ENCODE data around the gene POLR2B.
"Not testable (repeated sequence)": the region's sequence is repeated elsewhere in the genome, so short reads cannot be mapped to it uniquely, and the experiment has no call there.

POLR2B gene

DNA sequence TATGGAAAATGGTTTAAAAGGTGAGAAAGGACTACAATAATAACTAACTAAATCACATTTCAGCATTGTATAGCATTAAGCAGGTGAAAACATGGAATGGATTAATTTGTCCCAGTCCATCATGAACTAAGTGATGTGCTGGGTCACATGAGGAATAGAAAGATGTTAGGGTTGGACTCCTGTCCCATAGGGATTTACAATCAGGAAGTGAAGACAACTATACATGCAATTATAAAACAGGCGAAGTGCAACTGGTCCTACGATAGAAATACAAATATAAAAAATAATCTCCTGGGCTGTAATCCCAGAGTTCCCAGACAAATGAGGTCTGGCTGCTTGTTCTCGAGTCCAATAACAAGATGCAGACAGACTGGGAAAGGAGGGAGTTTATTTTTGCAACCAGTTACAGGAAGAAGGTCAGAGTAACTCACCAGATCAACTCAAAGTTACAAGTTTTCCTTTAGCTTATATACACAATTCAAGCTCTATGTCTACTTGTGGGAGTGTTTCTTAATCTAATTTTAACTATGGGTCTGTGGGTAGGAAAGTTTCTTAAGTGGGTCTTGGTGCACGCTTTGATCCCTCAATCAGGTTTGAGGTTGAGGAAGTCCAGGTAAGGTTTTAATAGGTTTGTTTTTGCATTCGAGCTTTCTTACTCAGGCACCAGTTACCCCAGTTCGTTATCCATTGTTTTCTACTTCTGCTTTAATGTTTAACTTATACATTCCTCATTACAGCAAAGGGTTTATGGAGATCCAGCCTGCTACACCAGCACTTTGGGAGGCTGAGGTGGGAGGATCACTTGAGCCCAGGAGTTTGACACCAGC lies 81.4 kb downstream of the POLR2B start:
- no peak for DNase-seq

- not testable (repeated sequence) for DNase-seq
Measured at GRCh38 chr4:57060717-57061067, 82.0 kb downstream of the POLR2B start.

GRCh38 chr4:57061395-57061794 lies 82.7 kb downstream of the POLR2B start:
- no peak for DNase-seq

- no peak for DNase-seq
Measured at GRCh38 chr4:57063518-57063917, 84.8 kb downstream of the POLR2B start.

GRCh38 chr4:57064120-57064519 lies 85.4 kb downstream of the POLR2B start:
- no peak for DNase-seq

- no peak for DNase-seq
Measured at GRCh38 chr4:57064811-57065711, 86.4 kb downstream of the POLR2B start.

- DNase-seq, result no peak
Measured at GRCh38 chr4:57065730-57066482, 87.2 kb downstream of the POLR2B start.

DNA sequence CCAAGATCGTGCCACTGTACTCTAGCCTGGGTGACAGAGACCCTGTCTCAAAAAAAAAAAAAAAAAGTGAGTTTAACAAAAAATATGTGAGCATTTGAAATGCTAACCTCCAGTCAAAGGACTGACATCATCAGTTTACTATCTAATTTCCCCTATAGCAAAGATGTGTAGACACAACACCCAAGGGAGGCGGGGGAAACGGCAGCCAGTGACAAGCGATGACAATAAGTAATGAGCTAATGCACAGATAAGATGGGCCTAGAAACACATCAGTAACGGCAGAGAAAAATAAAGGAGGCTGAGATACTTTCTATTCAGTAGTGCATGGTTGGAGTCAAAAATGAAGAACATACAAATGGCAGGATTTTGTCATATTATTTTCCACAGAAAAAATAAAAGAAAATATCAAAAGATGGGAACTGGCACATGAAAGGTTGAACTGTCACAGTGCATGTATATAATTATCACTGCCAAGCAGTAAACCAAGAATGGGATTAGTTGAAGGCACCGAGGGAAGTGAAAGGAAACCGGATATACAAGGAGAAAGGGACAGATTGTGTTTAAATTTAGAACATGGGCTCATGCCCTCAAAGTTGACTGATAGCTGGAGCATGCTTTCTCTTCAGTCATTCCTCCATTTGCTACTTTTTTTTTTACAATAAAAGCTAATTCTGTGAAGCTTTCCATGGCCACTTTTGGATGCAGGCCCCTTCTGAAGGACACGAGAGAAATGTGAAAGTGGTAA lies 89.7 kb downstream of the POLR2B start:
- DNase-seq, result no peak

DNA sequence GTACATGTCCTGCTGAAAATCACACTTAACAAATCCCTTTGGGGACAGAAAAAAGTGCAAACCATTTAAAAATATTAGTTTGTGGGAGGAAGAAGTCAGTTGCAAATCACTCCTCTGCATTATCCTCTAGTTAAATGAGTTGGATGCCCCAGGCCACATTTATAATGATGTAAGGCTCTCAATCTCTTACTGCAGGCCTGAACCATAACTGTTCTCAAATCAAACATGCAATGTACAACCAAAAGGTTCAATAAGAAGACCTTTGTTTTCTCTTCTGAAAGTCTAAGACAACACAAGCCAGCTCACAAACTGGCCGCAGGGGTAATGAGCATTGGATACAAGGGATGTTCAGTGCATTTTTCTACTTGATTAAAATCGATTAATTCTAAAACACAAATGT lies 91.8 kb downstream of the POLR2B start:
- no peak for DNase-seq

GRCh38 chr4:57071326-57071725 lies 92.6 kb downstream of the POLR2B start:
- DNase-seq, result no peak

GRCh38 chr4:57073559-57073958 lies 94.9 kb downstream of the POLR2B start:
- no peak for DNase-seq

GRCh38 chr4:57074744-57075143 lies 96.0 kb downstream of the POLR2B start:
- no peak for DNase-seq

DNA sequence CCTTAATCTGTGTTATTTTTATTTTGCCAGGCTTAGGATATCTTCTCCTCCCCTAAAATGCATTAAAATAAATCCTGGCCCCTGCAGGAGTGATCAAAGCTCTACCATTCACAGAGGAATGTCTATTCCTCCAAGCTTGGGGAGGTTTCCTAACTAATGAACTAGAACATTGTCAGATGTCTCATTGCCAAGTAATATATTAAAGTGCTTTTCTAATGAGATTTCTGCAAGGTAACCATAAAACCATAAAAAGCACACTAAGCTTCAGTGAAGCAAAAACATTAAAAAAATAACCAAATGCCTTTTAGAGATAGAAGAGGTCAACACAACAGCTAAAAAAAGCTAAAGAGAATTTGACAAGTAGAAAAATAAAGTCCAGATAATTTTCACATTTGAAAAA lies 96.7 kb downstream of the POLR2B start:
- DNase-seq, result no peak

DNA sequence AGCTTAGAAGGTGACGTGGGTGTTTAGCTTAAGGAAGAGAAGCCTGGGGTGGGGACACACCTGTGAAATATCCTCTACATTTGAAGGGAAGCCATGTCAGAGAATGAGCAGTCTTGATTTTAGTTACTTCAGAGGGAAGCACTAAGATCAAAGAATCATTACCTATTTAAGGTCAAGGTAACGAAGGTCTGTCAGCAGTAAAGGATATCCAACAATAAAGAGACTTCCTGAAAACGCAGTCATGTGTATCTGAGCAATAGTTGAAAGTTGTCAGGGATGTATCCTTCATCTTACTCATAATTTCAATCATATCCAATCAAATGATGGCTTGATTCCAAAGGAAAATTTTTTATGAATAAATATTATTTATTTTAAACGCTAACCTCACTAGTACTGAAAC lies 98.0 kb downstream of the POLR2B start:
- no peak for DNase-seq

- no peak for DNase-seq
Measured at GRCh38 chr4:57077550-57078343, 99.1 kb downstream of the POLR2B start.

- no peak for DNase-seq
Measured at GRCh38 chr4:57078685-57079521, 100.2 kb downstream of the POLR2B start.
